UCSD-AML1 (cell line): ENCODE measurements around the gene CASP3.
"Not testable (repeated sequence)": the region's sequence is repeated elsewhere in the genome, so short reads cannot be mapped to it uniquely, and the experiment has no call there.

ENCODE experiments used
- DNase-seq: peaks from one replicate; lab custom pipeline; 2025; ENCODE audit not compliant: unreplicated experiment; lab: John Stamatoyannopoulos, UW

The CASP3 gene

DNA sequence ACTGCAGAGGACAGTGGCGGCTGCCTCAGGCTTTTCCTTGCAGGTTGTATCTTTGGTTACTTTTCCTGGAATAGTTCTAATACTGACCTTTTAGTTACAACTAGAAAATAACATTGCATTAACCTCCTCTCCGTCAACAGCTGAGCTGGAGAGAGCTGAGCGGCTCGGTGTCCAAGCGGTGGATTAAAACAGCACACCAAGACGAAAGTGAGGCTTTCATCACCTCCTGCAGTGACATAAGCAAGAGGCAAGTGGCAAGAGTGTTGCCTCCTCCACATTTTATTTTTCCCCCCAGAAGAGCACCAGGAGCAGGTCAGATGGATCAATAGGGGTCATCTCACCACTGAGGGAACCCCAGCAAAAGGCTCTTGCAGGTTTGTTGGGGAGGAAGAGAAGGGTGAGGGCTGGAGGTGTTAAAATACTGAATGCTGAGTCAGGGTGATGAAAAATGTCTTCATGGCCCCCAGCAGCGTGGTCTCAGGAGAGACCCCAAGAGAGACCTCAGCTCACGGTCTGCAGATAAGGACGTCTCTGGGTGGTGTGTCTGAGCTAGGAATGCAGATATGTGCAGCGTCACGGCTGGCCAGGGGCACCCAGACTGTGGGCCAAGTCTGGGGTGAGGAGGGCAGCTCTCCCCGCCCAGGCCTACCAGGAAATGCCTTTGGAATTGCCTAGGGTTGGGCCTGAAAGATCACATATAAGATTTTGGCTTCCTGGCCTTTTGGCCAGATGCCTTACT, 50.3 kb downstream of the CASP3 start:
- no peak for DNase-seq

DNA sequence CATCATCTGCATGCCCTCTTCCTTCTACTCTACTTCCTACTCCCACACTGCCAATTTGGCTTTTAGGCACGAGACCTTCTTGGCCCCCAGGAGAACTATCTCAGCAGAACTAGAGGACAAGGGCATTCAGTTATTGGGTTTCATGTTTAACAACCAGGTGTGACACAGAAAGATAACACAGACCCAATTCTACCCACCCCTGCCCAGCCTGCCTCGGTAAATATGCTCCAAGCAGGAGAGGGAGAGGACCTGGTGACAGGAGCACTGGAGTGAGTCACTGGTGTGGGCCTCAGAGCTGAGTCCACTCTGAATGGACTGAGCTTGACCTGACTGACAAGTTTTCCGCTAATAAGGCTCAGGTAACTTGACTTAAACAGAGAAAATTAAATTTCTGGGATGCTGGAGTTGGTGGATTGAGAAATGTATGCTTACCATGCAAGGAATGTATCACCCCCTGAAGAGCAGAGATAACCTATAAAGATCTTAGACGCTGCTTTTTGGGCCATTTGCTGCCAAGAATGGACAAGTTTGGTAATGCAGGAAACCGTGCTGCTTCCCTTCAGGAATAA, 52.5 kb downstream of the CASP3 start:
- no peak for DNase-seq

DNA sequence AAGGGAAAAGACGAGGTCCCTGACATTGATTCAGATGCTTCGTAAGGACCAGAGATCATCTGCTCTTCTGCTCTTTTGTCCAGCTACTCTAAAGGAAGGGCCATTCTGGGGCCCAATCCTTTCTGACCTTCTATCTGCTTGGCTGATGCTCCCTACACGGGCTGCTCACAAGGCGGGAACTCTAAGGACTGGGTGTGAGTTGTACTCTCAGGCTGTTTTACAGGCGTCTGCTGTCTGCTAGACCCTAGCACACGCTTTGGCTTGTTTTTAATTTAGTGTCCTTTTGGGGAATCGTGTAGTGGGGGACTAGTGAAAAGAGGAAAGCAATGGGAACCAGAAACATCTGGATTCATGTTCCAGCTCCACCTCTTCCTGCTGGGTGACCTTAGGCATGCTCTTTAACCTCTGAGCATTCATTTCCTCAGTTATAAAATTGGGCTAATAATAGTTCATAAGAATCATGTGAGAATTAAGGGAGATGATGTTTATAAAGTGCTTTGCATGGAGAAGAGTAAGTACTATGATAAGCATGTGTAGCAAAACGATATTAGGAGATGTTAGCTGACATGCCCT, 53.1 kb downstream of the CASP3 start:
- no peak for DNase-seq

DNA sequence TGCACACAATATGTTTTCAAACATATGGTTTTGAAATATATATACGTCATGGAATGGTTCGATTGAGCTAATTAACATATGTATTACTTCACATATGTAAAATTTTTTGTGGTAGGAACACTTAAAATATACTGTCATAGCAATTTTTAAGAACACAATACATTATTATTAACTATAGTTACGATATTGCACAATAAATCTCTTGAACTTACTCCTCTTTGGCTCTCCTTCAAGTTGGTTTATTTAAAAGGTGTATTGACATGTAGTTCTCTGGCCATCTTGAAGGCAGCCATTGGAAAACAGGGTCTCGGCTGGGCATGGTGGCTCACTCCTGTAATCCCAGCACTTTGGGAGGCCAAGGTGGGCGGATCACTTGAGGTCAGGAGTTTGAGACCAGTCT, 53.8 kb downstream of the CASP3 start:
- DNase-seq = no peak

DNA sequence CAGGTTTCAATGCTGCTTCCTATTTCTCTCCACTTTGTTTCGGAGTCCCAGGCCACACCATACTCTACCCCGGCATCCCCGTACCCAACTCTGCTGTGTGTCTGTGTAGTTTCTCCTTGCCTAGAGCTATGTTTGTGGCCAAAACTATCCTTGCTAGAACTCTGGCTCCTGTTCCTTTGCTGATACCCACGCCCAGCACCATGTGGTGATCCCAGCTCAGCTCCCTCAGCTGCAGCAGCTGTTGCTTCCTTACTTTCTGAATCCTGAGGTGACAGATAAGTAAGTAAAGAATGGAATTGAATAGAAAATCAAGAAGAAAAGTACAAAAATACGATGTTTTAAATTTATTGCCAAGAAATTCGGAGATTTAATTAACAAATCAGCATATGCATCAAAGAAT, 55.8 kb downstream of the CASP3 start:
- no peak for DNase-seq

DNA sequence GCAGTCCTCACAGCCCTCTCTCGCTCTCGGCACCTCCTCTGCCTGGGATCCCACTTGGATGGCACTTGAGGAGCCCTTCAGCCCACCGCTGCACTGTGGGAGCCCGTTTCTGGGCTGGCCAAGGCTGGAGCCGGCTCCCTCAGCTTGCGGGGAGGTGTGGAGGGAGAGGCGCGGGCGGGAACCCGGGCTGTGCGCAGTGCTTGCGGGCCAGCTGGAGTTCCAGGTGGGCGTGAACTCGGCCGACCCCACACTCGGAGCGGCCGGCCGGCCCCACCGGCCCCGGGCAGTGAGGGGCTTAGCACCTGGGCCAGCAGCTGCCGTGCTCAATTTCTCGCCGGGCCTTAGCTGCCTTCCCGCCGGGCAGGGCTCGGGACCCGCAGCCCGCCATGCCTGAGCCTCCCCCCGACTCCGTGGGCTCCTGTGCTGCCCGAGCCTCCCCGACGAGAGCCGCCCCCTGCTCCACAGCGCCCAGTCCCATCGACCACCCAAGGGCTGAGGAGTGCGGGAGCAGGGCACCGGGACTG, 57.4 kb downstream of the CASP3 start:
- not testable (repeated sequence) for DNase-seq

DNA sequence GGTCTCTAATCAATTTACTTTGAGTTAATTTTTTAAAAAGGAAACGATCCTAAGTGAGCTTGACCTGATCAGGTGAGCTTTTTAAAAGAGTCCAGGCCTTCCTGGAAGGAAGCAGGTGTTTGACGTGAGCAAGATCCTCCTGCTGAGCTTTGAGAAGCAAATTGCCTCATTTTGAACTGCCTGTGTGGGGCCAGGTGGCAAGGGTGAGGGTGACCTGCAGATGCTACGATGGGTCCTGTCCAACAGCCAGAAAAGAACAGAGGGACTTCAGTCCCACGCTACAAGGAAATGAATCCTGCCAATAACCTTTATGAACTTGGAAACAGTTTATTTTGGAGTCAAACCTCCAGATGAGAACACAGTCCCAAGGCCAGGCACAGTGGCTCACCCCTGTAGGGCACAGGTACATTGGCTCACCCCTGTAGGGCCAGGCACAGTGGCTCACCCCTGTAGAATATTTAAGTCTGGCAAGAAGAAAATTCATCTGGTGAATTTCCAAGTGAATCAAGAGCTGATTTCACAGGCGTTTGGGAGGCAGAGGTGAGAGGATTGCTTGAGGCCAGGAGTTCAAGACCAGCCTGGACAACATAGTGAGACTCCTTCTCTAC, 58.1 kb downstream of the CASP3 start:
- no peak for DNase-seq

DNA sequence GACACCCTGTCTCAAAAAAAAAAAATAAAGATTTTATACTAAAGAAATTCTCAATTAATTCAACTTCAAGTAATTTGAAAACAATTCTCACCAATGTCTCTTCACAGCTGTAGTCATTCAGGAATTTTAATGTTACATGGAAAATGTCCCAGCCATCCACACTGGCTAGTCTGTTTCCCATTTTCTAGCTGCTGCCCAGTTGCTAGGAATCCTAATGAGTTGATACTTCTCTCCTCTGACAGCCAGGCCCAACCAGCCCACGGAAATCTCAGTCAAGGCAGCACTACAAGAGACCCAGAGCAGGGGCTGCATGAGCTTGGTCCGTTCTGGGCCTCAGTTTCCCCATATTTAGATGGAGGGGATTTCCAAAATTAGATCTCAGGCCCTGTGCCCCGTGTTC, 59.1 kb downstream of the CASP3 start:
- DNase-seq = no peak

DNA sequence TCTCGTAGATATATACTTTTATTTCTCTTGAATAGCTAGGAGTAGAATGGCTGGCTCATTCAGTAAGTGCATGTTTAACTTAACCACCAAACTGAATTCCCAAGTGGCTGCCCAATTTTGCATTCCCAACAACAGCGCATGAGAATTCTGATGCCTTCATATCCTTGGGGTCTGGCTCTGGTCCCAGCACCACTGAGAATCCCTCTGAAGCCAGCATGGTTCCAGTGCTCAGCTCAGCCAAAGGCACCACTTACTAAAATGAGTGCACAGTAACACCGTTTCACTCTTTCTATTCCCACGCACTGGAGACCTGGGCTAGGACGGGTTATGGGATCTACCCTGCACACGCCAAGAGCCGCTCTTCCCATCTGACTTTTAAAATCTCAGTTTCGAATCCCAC, 60.4 kb downstream of the CASP3 start:
- no peak for DNase-seq

DNA sequence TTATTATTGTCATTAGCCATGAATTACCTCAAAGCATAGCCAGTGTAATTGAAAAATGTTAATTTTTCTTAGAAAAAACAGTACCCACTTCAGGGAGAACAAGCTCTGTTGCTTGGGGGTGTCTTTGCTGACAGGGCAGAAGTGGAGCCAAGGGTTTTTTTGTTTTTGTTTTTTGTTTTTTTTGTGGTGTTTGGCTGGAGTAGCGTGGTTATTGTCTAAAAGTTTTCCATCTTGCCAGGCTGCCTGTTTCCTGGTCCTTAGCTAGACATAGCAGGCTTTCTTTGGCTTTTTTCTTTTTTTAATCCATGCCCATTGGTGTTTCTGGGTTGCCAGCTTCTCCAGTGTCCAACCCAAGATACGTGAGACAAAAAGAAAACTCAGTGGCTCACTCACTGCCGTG, 61.5 kb downstream of the CASP3 start:
- no peak for DNase-seq

DNA sequence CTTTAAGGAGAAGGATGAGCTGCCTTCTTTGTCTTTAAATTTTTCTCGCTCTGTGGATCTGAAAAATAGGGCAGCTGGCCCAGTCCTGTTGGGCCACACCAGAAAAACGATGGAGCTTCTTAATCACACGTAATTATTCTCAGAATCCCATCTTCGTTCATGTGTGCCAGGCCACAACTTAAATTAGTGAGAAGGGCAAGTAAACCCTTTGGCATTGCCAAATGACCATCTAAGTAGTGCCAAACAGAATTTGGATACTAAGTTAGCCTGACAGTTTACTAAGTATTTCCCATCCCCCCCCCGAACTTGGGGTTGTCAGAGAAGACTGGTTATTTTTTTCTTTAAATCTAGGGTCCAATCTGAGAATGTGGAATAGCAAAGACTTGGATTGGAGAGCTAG, 62.0 kb downstream of the CASP3 start:
- no peak for DNase-seq

DNA sequence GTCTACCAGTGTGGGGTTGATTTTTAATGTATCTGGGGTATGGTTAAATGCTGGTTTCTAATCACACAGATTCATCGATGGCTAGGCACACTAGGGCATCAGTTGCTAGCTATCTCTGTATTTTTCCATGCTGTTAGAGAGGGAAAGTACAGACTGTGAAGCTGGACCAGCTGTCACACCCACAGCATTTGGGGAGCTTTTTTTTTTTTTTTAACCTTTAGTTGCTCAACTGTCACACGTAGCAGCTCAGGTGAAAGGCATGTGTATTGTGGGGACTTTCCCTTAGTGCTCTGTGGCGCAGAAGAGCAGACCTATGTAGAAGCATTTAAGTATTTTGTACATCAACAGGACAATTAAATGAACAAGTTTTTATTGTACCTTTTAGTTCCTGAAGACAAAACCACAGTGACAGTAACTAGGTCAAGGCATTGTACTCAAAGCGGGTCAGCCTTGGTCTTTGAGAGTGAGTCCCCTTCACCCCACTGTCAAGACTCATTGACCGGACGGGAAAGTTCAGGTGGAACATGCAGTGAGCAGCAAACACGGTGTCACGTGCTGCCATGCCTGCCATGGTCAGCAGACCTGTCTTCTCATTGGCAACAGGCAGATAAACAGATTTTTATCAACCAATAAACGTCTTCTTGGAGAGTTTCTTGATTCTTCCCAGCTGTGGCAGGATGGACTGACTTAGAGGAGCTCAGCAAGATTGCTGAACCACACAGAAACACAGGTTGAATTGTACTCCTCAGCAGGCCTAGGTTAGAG, 65.3 kb downstream of the CASP3 start:
- no peak for DNase-seq
